Globus pallidus (tissue), 1 donor: ENCODE measurements around the gene CCDC187.
"Not testable (repeated sequence)": the region's sequence is repeated elsewhere in the genome, so short reads cannot be mapped to it uniquely, and the experiment has no call there.

Experiments used
- DNase-seq: peaks from one replicate; pipeline ENCODE4 v3.0.0-alpha.2; 2015; ENCODE audit warnings: low spot score

CCDC187 gene

GRCh38 chr9:136266641-136267040, 37.3 kb downstream of the CCDC187 start:
- DNase-seq: not testable (repeated sequence)

- DNase-seq: no peak
These were observed 38.1 kb downstream of the CCDC187 start for GRCh38 chr9:136265561-136266355.

GRCh38 chr9:136264441-136265405, 39.2 kb downstream of the CCDC187 start:
- DNase-seq: no peak

- DNase-seq: no peak
These were observed 39.9 kb downstream of the CCDC187 start for GRCh38 chr9:136264031-136264430.

- DNase-seq: no peak
These were observed 41.2 kb downstream of the CCDC187 start for GRCh38 chr9:136262671-136263178.

GRCh38 chr9:136261686-136262430, 42.0 kb downstream of the CCDC187 start:
- no peak for DNase-seq

GRCh38 chr9:136260936-136261472, 42.9 kb downstream of the CCDC187 start:
- DNase-seq: no peak

GRCh38 chr9:136260521-136260920, 43.4 kb downstream of the CCDC187 start:
- no peak for DNase-seq

GRCh38 chr9:136259836-136260235, 44.1 kb downstream of the CCDC187 start:
- DNase-seq: no peak

- no peak for DNase-seq
These were observed 44.4 kb downstream of the CCDC187 start for GRCh38 chr9:136259517-136259813.

- DNase-seq: no peak
These were observed 44.9 kb downstream of the CCDC187 start for GRCh38 chr9:136258786-136259516.

- DNase-seq: no peak
These were observed 45.6 kb downstream of the CCDC187 start for GRCh38 chr9:136258299-136258625.

- DNase-seq: no peak
These were observed 46.3 kb downstream of the CCDC187 start for GRCh38 chr9:136257381-136258298.

- DNase-seq: no peak
These were observed 47.7 kb downstream of the CCDC187 start for GRCh38 chr9:136255896-136256890.

GRCh38 chr9:136255166-136255538, 48.7 kb downstream of the CCDC187 start:
- no peak for DNase-seq

GRCh38 chr9:136254381-136255165, 49.3 kb downstream of the CCDC187 start:
- no peak for DNase-seq

- no peak for DNase-seq
These were observed 50.4 kb downstream of the CCDC187 start for GRCh38 chr9:136253246-136254130.
